Renal cortical epithelial cell (primary cell): ENCODE data around the gene CD164L2. TPM values are rescaled to one million over a fixed set of nuclear protein-coding genes. Genes with fewer than 3 reads are reported as not detected.

Experiments used
- total RNA-seq: library from RNA; depleted of rRNA; stranded (reverse); fragments of >200 nt; gene quantifications from 2 replicates; pipeline ENCODE4 v1.2.3, GENCODE V29; 2014

CD164L2 gene
- total RNA-seq, 1 donor from 2014 or later = not detected

Other genes starting within 250 kb of the CD164L2 start
- gene SLC9A1, start 228.2 kb downstream of the CD164L2 start, total RNA-seq = 2.8 and 20.5 TPM in 2 replicates
- gene WDTC1, start 148.7 kb downstream of the CD164L2 start, total RNA-seq = 16.1 and 48.5 TPM in 2 replicates
- 18.4 and 30.8 TPM in 2 replicates for gene TMEM222, start 61.2 kb downstream of the CD164L2 start, total RNA-seq
- gene SYTL1, start 41.3 kb downstream of the CD164L2 start, total RNA-seq = 9.0 and 25.4 TPM in 2 replicates
- gene MAP3K6, start 16.4 kb downstream of the CD164L2 start, total RNA-seq = 14.8 and 15.8 TPM in 2 replicates
- gene FCN3, start 8.5 kb downstream of the CD164L2 start, total RNA-seq = not detected in 2 replicates
- 0.25 TPM in 1 of 2 replicates, not detected in the other for gene GPR3, start 9.3 kb upstream of the CD164L2 start, total RNA-seq
- gene WASF2, start 106.8 kb upstream of the CD164L2 start, total RNA-seq = 15.1 and 48.0 TPM in 2 replicates
- gene AHDC1, start 220.8 kb upstream of the CD164L2 start, total RNA-seq = 2.6 and 15.4 TPM in 2 replicates